ENCODE data around the gene NMUR2.

The NMUR2 gene, protein sequence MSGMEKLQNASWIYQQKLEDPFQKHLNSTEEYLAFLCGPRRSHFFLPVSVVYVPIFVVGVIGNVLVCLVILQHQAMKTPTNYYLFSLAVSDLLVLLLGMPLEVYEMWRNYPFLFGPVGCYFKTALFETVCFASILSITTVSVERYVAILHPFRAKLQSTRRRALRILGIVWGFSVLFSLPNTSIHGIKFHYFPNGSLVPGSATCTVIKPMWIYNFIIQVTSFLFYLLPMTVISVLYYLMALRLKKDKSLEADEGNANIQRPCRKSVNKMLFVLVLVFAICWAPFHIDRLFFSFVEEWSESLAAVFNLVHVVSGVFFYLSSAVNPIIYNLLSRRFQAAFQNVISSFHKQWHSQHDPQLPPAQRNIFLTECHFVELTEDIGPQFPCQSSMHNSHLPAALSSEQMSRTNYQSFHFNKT

DNA sequence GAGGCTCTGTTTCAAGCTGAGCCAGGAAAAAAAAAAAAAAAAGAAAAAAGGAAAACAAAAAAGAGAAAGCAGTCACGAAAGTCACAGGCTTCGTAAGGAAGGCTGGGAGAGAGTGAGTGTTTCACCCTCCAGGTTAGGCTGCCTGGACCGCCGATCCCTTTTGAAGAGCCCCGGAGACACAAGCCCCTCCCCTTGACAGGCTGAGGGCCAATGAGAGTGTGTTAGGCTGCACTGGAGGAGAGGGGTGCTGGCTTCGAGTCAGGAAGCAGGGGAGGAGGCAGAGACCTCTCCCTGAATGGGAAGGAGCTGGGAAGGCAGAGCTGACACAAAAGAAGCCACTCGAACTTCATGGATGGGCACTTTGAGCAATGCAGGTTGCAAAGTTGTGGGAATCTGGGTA, at the start of gene NMUR2:
NMUR2 (minus strand) TSS at position 135 of the 400 bp plus-strand sequence. CDS start 166 bp downstream, outside the sequence.
- Histone ChIP-seq H3K4me1 (ENCODE audit: insufficient read depth, low read length) (no peaks in the 10 kb centered on the region), H3K4me3 (ENCODE audit: low read length) (no peak within 1 kb of the TSS), H3K27me3 (ENCODE audit: insufficient read depth, low read length) (no peaks in the 10 kb centered on the region), H3K36me3 (ENCODE audit: insufficient read depth, low read length) (no peaks in the 10 kb centered on the region), H3K9me3 (ENCODE audit: low read length) (no peaks in the 10 kb centered on the region), H2AFZ (ENCODE audit: low read depth, low read length) (no peak within 1 kb of the TSS)

DNA sequence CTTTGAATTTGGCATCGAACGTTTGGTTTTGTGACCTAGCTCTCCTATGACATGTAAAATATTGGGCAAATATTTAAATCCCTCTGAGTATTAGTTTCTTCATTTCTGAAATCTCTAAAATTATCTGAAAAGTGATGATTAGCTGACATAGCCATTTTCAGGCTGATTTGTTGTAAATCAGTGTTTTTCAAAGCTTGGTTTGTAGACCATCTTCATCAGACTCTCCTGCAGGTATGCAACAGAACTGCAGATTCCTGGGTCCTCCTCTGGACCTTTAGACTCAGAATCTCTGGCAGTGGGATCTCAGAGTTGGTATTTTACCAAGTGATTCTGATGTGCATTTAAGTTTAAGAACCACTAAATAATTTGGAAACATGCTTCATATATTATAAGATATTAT, 38.9 kb upstream of the NMUR2 start:
- no peak overlapping the region for H3K4me3 ChIP-seq (ENCODE audit: low read length)
- no peaks in the 10 kb centered on the region for H3K27me3 ChIP-seq (ENCODE audit: insufficient read depth, low read length)
- no peaks in the 10 kb centered on the region for H3K9me3 ChIP-seq (ENCODE audit: low read length)
- H2AFZ ChIP-seq (ENCODE audit: low read depth, low read length), result no peak overlapping the region
- no peaks in the 10 kb centered on the region for H3K36me3 ChIP-seq (ENCODE audit: insufficient read depth, low read length)
- H3K4me1 ChIP-seq (ENCODE audit: insufficient read depth, low read length), result no peaks in the 10 kb centered on the region

DNA sequence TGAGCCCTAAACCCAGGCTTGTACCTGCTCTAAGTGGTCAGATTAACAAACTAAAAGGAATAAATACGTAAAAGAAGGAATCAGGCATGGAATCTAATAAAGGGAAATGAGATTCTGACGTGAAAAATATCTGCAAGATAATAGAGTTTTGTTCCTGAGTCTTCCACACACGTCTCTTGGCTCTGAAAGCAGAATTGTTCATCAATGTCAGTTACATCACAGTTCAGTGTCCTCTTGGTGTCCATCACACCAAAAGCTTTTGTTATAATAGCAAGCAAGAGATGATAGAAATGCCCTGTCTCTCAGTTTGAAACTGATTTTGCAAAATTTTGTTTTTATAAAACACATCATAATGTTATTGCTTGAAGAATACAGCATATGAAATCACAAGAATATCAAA, 34.7 kb upstream of the NMUR2 start:
- no peak overlapping the region for H2AFZ ChIP-seq (ENCODE audit: low read depth, low read length)
- no peaks in the 10 kb centered on the region for H3K27me3 ChIP-seq (ENCODE audit: insufficient read depth, low read length)
- no peaks in the 10 kb centered on the region for H3K9me3 ChIP-seq (ENCODE audit: low read length)
- H3K4me3 ChIP-seq (ENCODE audit: low read length), result no peak overlapping the region
- H3K36me3 ChIP-seq (ENCODE audit: insufficient read depth, low read length), result no peaks in the 10 kb centered on the region
- no peaks in the 10 kb centered on the region for H3K4me1 ChIP-seq (ENCODE audit: insufficient read depth, low read length)

DNA sequence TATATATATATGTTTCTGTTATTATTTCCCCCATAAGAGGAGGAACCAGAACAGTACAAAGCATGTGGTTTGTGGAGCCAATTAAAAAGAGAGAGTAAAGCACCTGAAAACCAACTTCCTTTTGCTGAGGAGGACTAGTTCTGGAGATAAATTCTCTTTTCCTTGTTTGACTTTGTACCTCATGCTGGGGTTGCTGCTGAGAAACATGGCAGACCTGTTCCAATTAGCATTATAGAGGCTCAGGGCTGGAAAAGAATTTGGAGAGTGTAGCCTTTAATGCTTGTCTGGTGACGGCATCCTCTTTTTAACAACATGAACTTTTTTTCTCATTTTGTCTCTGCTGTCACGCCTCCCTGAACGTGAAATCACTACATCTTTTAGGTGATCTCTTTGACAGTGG, 32.8 kb upstream of the NMUR2 start:
- Histone ChIP-seq H3K9me3 (ENCODE audit: low read length) (no peaks in the 10 kb centered on the region), H3K4me1 (ENCODE audit: insufficient read depth, low read length) (no peaks in the 10 kb centered on the region), H2AFZ (ENCODE audit: low read depth, low read length) (no peak overlapping the region), H3K36me3 (ENCODE audit: insufficient read depth, low read length) (no peaks in the 10 kb centered on the region), H3K27me3 (ENCODE audit: insufficient read depth, low read length) (no peaks in the 10 kb centered on the region), H3K4me3 (ENCODE audit: low read length) (no peak overlapping the region)

DNA sequence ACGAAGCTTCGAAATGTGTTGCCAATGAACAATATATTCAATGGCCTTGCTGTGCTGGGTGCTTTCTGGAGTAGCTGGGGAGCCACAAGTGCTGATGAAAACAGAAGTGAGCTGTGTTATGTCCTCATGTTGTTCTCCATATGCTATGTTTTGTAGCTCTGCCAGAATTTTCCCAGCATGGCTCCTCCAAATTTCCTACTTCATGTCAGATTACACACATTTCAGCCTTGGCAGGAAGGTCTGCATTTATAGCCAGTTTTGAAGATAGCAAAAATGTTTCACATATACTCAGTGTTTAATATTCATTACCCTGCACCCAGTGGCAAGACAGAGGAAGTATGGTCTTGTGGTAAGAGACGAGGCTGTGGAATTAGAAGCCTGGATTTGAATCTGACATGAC, 22.6 kb upstream of the NMUR2 start:
- Histone ChIP-seq H2AFZ (ENCODE audit: low read depth, low read length) (no peak overlapping the region), H3K27me3 (ENCODE audit: insufficient read depth, low read length) (no peaks in the 10 kb centered on the region), H3K9me3 (ENCODE audit: low read length) (no peaks in the 10 kb centered on the region), H3K36me3 (ENCODE audit: insufficient read depth, low read length) (no peaks in the 10 kb centered on the region), H3K4me3 (ENCODE audit: low read length) (no peak overlapping the region), H3K4me1 (ENCODE audit: insufficient read depth, low read length) (peaks cover 8% of the 10 kb centered on the region)

DNA sequence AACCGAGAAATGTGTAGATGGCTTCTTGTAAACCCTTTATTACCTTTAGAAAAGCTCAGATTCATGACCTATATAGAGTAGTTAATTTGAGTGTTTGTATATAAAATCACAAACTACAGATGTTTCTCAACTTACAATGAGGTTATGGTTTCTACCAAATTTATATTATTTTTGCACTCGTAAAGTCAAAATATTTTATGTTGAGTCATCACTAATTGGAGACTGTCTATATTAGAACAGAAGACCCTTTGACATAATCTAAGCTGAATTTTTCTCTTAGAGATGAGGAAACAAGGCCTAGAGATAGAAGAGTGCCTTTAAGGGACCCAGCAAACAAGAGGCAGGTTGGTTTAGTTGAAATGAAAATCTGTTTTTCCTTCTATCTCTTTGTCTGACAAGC, 20.0 kb upstream of the NMUR2 start:
- no peaks in the 10 kb centered on the region for H3K27me3 ChIP-seq (ENCODE audit: insufficient read depth, low read length)
- H3K4me3 ChIP-seq (ENCODE audit: low read length), result no peak overlapping the region
- no peaks in the 10 kb centered on the region for H3K9me3 ChIP-seq (ENCODE audit: low read length)
- H2AFZ ChIP-seq (ENCODE audit: low read depth, low read length), result no peak overlapping the region
- no peaks in the 10 kb centered on the region for H3K36me3 ChIP-seq (ENCODE audit: insufficient read depth, low read length)
- peaks cover 8% of the 10 kb centered on the region for H3K4me1 ChIP-seq (ENCODE audit: insufficient read depth, low read length)

DNA sequence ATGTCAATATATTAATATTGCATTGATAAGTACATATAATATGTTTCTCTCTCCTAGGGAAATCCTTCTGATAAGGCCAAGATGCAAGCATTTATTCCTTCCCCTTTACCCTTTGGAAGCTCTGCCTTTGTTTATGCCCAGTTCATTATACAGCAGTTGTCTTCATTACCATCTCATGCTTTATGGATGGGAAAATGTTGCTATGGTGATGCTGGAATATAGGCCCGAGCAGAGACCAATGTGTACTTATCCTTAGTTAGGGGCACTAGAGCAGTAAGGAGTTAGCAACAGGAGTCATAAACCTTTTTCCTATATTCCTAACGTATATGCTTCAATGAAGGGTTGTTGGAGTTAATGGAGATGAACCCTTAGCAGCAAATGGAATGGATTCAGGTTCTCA, 19.4 kb upstream of the NMUR2 start:
- Histone ChIP-seq H3K27me3 (ENCODE audit: insufficient read depth, low read length) (no peaks in the 10 kb centered on the region), H3K4me1 (ENCODE audit: insufficient read depth, low read length) (peaks cover 8% of the 10 kb centered on the region), H3K9me3 (ENCODE audit: low read length) (no peaks in the 10 kb centered on the region), H2AFZ (ENCODE audit: low read depth, low read length) (no peak overlapping the region), H3K36me3 (ENCODE audit: insufficient read depth, low read length) (no peaks in the 10 kb centered on the region), H3K4me3 (ENCODE audit: low read length) (no peak overlapping the region)

DNA sequence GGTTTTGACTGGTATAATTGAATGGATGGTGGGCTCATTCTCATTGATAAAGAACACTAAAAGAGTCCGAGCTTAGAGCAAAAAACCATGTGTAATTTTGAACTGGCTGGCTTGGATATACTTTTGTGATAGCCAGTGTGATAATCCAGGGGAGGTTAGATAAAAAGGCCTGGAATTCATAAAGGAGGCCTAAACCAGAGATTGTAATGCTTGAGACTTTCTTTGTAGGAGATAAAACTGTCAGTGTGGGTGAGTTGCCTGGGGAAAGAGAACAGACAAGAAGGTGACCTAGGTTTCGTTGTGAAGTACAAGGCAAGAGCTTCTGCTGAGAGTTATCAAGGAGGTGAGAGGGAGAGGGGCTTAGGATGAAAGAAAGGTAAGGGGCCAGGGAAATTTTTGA, 17.0 kb upstream of the NMUR2 start:
- Histone ChIP-seq H3K27me3 (ENCODE audit: insufficient read depth, low read length) (no peaks in the 10 kb centered on the region), H3K4me1 (ENCODE audit: insufficient read depth, low read length) (peaks cover 8% of the 10 kb centered on the region), H3K9me3 (ENCODE audit: low read length) (no peaks in the 10 kb centered on the region), H2AFZ (ENCODE audit: low read depth, low read length) (no peak overlapping the region), H3K36me3 (ENCODE audit: insufficient read depth, low read length) (no peaks in the 10 kb centered on the region), H3K4me3 (ENCODE audit: low read length) (no peak overlapping the region)

DNA sequence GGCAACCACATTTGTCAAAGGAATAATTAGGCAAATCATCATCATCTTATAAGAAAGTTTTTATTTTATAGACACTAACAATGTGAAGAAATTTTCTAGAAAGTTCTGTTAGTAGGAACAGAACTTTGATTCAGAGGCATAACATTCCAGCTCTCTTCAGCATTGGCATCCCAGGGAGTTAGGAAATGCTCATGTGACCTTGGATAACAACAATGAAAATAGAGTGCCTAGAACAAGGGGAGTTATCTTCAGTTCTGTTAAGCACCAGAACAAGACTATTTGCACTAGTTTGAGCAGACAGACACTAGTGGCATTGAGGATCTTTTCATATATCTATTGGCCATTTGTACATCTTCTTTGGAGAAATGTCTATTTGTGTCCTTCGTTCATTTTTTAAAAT, 7.0 kb upstream of the NMUR2 start:
- Histone ChIP-seq H3K4me3 (ENCODE audit: low read length) (no peak overlapping the region), H2AFZ (ENCODE audit: low read depth, low read length) (no peak overlapping the region), H3K4me1 (ENCODE audit: insufficient read depth, low read length) (no peaks in the 10 kb centered on the region), H3K9me3 (ENCODE audit: low read length) (no peaks in the 10 kb centered on the region), H3K27me3 (ENCODE audit: insufficient read depth, low read length) (no peaks in the 10 kb centered on the region), H3K36me3 (ENCODE audit: insufficient read depth, low read length) (no peaks in the 10 kb centered on the region)

DNA sequence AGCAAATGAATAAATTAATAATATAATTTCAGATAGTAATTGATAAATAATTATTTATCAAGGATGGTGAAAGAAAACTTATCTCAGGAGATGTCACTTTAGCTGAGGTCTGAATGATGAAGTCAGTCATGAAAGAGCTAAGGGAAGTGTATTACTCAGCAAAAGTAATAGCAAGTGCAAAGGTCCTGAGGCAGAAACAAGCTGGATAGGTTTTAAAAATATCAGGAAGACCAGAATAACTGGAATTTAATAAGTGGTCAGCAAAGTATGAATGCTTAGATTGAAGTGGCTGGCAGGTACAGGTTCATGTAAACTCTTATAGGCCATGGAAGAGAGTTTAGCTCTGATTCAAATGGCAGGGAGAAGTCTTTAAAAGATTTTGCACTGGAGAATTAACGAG, 1.0 kb upstream of the NMUR2 start:
- no peaks in the 10 kb centered on the region for H3K36me3 ChIP-seq (ENCODE audit: insufficient read depth, low read length)
- H2AFZ ChIP-seq (ENCODE audit: low read depth, low read length), result no peak overlapping the region
- no peak overlapping the region for H3K4me3 ChIP-seq (ENCODE audit: low read length)
- H3K9me3 ChIP-seq (ENCODE audit: low read length), result no peaks in the 10 kb centered on the region
- H3K27me3 ChIP-seq (ENCODE audit: insufficient read depth, low read length), result no peaks in the 10 kb centered on the region
- H3K4me1 ChIP-seq (ENCODE audit: insufficient read depth, low read length), result no peaks in the 10 kb centered on the region

DNA sequence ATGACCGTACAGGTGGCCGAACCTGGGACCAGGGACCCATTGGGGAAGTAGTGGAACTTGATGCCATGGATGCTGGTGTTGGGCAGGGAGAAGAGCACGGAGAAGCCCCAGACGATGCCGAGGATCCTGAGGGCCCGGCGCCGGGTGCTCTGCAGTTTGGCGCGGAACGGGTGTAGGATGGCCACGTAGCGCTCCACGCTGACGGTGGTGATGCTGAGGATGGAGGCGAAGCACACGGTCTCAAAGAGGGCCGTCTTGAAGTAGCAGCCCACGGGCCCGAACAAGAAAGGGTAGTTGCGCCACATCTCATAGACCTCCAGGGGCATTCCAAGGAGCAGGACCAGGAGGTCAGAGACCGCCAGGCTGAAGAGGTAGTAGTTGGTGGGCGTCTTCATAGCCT, 585 bp downstream of the NMUR2 start:
- Histone ChIP-seq H2AFZ (ENCODE audit: low read depth, low read length) (no peak overlapping the region), H3K4me3 (ENCODE audit: low read length) (no peak overlapping the region), H3K4me1 (ENCODE audit: insufficient read depth, low read length) (no peaks in the 10 kb centered on the region), H3K27me3 (ENCODE audit: insufficient read depth, low read length) (no peaks in the 10 kb centered on the region), H3K36me3 (ENCODE audit: insufficient read depth, low read length) (no peaks in the 10 kb centered on the region), H3K9me3 (ENCODE audit: low read length) (no peaks in the 10 kb centered on the region)

DNA sequence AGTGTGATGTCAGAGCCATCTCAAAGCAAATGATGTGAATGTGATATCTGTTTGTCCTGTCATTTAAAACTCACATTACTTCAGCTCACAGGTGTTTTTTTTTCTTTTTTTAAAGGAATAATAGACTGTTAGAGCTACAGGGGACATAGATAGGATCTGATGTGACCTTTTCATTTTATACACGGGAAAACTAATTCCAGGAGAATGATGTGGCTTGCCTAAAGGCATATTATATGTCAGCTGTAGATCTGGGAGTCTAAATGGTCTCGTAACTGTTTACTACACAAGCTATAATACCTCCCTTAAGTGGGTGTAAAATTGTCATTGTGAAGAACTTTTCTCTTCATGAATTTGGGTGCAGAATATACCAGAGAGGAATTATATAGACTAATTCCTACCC, 2.0 kb downstream of the NMUR2 start:
- no peaks in the 10 kb centered on the region for H3K9me3 ChIP-seq (ENCODE audit: low read length)
- H2AFZ ChIP-seq (ENCODE audit: low read depth, low read length), result no peak overlapping the region
- no peaks in the 10 kb centered on the region for H3K36me3 ChIP-seq (ENCODE audit: insufficient read depth, low read length)
- H3K4me3 ChIP-seq (ENCODE audit: low read length), result no peak overlapping the region
- no peaks in the 10 kb centered on the region for H3K27me3 ChIP-seq (ENCODE audit: insufficient read depth, low read length)
- no peaks in the 10 kb centered on the region for H3K4me1 ChIP-seq (ENCODE audit: insufficient read depth, low read length)

DNA sequence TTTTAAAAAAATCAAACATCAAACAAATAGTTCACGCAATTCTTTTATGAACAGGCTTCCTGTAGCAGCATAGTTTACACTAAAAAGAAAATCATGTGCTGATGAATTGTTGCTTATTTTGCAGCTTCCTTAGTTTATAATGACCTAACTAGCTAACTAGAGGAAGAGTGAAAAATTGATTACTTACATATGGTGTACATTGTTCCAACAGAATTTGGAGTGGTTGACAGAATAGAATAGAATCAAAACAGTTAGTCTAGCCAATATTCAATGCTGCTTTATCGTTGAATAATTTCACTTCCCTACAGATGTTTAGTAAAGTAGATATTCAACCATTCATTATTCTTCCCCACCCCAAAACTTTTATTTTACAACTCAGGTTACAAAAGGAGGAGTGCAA, 4.2 kb downstream of the NMUR2 start:
- Histone ChIP-seq H3K36me3 (ENCODE audit: insufficient read depth, low read length) (no peaks in the 10 kb centered on the region), H2AFZ (ENCODE audit: low read depth, low read length) (no peak overlapping the region), H3K4me3 (ENCODE audit: low read length) (no peak overlapping the region), H3K9me3 (ENCODE audit: low read length) (no peaks in the 10 kb centered on the region), H3K4me1 (ENCODE audit: insufficient read depth, low read length) (no peaks in the 10 kb centered on the region), H3K27me3 (ENCODE audit: insufficient read depth, low read length) (no peaks in the 10 kb centered on the region)

DNA sequence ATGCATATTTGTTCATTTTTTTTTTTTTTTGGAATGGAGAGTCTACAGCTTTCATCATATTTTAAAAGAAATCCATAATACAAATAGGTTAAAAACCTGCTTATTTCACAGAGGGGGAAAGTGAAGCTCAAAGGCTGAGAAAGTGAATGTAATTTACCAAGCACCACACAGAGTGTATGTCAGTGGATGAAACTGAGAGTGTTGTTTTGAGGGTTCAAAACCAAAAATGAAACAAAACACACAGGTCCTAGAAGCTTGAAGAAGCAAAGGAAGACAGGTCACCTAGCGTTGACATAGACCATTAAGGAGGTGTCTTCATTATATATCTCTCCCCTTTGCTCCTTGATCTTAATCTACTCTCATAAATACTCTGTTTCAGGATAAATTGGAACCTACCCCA, 7.5 kb downstream of the NMUR2 start:
- Histone ChIP-seq H3K27me3 (ENCODE audit: insufficient read depth, low read length) (no peaks in the 10 kb centered on the region), H3K4me1 (ENCODE audit: insufficient read depth, low read length) (no peaks in the 10 kb centered on the region), H3K36me3 (ENCODE audit: insufficient read depth, low read length) (no peaks in the 10 kb centered on the region), H3K4me3 (ENCODE audit: low read length) (no peak overlapping the region), H3K9me3 (ENCODE audit: low read length) (no peaks in the 10 kb centered on the region), H2AFZ (ENCODE audit: low read depth, low read length) (no peak overlapping the region)
